HG02981 (cell line): ENCODE results near the gene KANK4.

Experiments
- ATAC-seq: cut with Tn5 transposase; IDR thresholded peaks from one replicate; pipeline ENCODE4 v1.9.1; 2021; ENCODE audit warnings: mild to moderate bottlenecking, moderate library complexity; ENCODE audit not compliant: unreplicated experiment

The KANK4 gene

GRCh38 chr1:62337706-62338631 is 18.7 kb upstream of the KANK4 start:
- no peak for ATAC-seq

- ATAC-seq: no peak
Measured at GRCh38 chr1:62336995-62337705, 17.9 kb upstream of the KANK4 start.

- no peak for ATAC-seq
Measured at GRCh38 chr1:62336638-62336994, 17.4 kb upstream of the KANK4 start.

GRCh38 chr1:62335656-62336055 is 16.4 kb upstream of the KANK4 start:
- ATAC-seq: no peak

GRCh38 chr1:62334434-62334985 is 15.3 kb upstream of the KANK4 start:
- ATAC-seq: no peak

- ATAC-seq: no peak
Measured at GRCh38 chr1:62333441-62333840, 14.2 kb upstream of the KANK4 start.

- no peak for ATAC-seq
Measured at GRCh38 chr1:62327360-62328055, 8.3 kb upstream of the KANK4 start.

GRCh38 chr1:62325681-62326080 is 6.4 kb upstream of the KANK4 start:
- no peak for ATAC-seq

- no peak for ATAC-seq
Measured at GRCh38 chr1:62325081-62325480, 5.8 kb upstream of the KANK4 start.

GRCh38 chr1:62321446-62321845 is 2.2 kb upstream of the KANK4 start:
- ATAC-seq: no peak

GRCh38 chr1:62318320-62318755 is 896 bp downstream of the KANK4 start:
- no peak for ATAC-seq

- ATAC-seq: no peak
Measured at GRCh38 chr1:62317021-62317768, 2.0 kb downstream of the KANK4 start.

- no peak for ATAC-seq
Measured at GRCh38 chr1:62316135-62316534, 3.1 kb downstream of the KANK4 start.

- ATAC-seq: no peak
Measured at GRCh38 chr1:62315387-62315786, 3.8 kb downstream of the KANK4 start.

GRCh38 chr1:62314454-62315350 is 4.5 kb downstream of the KANK4 start:
- no peak for ATAC-seq

- ATAC-seq: no peak
Measured at GRCh38 chr1:62312698-62313097, 6.5 kb downstream of the KANK4 start.

- no peak for ATAC-seq
Measured at GRCh38 chr1:62311473-62311943, 7.7 kb downstream of the KANK4 start.

GRCh38 chr1:62309906-62310305 is 9.3 kb downstream of the KANK4 start:
- ATAC-seq: no peak

GRCh38 chr1:62308606-62309005 is 10.6 kb downstream of the KANK4 start:
- no peak for ATAC-seq
